ENCODE data around the gene NFAM1. TPM values are rescaled to one million over a fixed set of nuclear protein-coding genes. Genes with fewer than 3 reads are reported as not detected.

The NFAM1 gene
- total RNA-seq, 1 donor from 2014 or later: not detected

- no peak for DNase-seq (ENCODE audit: extremely low read depth, low read depth, low spot score)
Measured at GRCh38 chr22:42365111-42365865, 66.9 kb downstream of the NFAM1 start.

- no peak for DNase-seq (ENCODE audit: extremely low read depth, low read depth, low spot score)
Measured at GRCh38 chr22:42364604-42365110, 67.5 kb downstream of the NFAM1 start.

GRCh38 chr22:42363892-42364291 is 68.3 kb downstream of the NFAM1 start:
- DNase-seq (ENCODE audit: extremely low read depth, low read depth, low spot score): no peak

GRCh38 chr22:42361523-42361922 is 70.7 kb downstream of the NFAM1 start:
- DNase-seq (ENCODE audit: extremely low read depth, low read depth, low spot score): no peak

DNA sequence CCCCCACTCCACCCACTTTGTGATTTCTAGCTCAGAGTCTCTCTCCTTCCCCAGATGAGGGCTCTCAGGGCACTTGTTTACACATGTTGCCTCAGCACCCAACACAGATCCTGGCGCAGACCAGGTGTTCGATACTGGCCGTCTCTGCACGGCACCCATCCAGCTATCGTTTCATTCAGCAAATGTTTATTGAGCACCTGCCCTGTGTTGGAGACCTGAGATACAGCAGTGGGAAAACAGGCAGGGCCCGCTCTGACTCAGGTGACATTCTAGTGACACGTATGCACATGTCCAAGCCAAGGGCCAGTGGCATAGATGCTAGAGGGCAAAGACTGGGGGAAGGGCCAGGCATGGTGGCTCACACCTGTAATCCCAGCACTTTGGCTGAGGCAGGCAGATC is 71.9 kb downstream of the NFAM1 start:
- no peak for DNase-seq (ENCODE audit: extremely low read depth, low read depth, low spot score)

DNA sequence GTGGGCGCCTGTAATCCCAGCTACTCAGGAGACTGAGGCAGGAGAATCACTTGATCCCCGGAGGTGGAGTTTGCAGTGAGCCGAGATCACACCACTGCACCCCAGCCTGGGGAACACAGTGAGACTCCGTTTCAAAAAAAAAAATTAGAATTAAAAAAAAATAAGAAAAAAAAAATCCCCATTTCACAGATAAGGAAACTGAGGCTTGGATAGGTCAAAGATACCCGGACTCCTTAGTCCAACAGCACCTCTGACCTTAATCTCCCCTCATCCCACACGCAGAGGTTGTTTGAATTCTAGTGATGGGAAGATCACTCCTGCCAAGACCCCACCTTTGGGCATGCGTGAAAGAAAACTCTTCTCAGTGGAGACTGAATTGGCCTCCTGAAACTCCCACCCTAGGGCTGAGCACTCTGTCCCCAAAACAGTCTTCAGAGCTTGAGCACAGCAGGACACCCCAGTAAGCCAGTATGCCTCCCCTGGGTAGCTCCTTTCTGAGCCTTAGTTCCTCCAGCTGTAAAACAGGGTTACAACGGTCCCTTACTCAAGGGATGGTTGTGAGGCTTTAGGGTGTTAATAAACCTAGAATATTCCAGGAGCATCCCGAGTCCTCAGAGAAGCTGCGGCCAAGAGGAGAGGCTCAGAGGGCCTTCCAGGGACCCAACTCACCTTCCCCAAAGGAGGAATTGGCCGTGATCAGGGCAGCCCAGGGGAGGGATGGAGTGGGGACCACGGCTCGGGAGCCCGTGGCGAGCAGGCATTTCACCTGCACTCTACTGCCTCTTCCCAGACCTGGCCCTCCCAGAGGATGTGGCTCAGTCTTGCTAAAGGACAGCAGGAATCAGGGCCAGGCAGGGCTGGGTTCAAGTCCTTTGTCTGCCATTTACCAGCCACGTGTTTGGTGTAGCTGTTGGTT is 73.3 kb downstream of the NFAM1 start:
- no peak for DNase-seq (ENCODE audit: extremely low read depth, low read depth, low spot score)

DNA sequence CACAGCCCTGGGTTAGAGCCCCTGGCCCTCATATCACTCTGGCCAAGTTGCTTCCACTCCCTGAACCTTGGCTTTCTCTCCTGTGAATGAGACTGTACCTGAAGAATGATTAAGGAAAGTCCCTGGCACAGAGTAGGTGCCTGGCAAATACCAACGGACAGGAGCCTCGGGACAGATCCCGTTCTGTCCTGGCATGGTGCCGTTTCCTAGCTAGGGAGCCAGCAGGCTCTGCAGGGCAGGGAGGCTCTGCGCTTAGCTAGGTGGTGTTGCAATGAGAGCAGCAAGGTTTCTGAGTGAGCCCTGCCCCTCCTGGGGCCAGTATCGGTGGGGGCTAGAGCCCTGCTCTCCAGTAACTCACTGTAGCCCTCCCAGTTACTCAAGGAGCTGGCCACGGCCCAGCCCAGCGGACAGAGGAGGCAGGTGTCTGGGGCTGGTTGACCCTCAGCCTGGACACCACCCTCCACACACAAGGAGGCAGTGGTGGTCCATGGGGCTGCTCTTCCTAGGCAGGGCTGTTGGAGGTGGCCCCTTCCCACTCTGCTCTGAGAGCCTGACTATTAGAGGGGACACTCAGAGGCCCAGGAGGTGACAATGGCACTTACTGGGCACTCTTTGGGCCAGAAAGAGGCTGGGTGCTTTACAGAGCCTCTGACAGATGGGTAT is 74.4 kb downstream of the NFAM1 start:
- no peak for DNase-seq (ENCODE audit: extremely low read depth, low read depth, low spot score)

DNA sequence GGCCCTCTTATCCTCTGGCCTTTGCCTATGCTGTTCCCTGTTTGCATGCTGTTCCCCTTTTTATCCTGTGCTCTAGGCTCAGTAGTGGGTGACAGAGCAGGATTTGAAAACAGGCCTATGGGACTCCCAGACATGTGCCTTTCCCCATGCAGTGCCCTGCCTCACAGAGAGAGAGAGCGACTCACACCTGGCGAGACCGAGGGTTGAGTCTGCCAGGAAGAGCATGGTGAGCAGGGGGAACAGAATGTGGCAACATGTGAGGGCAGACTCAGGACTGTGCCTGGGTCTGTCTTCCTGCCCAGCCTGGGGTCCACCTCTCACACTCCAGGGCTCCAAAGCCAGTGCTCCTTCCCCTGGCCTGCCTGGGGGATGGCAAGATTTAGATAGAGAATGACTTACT is 75.0 kb downstream of the NFAM1 start:
- no peak for DNase-seq (ENCODE audit: extremely low read depth, low read depth, low spot score)

DNA sequence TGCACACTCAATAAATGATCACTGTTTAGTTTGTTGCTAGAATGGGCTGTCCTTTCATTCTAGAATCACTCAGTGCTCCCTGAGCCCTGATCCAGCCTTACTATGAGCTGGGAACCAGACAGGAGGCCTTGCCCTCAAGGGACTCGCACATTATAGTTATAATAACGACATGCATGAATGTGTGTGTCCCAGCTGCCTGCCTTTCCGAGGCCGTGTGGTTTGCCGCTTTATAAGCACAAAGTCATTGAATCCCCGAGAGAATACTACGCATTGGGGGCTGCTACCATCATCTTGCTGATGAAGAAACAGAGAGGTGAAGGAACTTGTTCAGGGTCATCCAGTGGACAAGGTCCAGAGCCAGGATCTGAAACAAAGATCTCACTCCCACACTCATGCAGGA is 75.7 kb downstream of the NFAM1 start:
- no peak for DNase-seq (ENCODE audit: extremely low read depth, low read depth, low spot score)

GRCh38 chr22:42353883-42354727 is 78.1 kb downstream of the NFAM1 start:
- DNase-seq (ENCODE audit: extremely low read depth, low read depth, low spot score): no peak

DNA sequence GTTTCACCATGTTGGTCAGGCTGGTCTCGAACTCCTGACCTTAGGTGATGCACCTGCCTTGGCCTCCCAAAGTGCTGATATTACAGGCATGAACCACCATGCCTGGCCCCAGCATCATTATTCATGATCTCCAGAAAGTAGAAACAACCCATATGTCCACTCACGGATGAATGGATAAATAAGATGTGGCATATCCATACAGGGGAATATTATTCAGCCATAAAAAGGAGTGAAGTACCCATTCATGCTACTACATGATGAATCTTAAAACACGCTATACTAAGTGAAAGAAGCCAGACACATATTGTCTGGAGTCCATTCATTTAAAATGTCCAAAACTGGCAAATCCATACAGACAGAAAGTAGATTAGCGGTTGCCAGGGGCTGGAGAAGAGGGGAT is 81.8 kb downstream of the NFAM1 start:
- no peak for DNase-seq (ENCODE audit: extremely low read depth, low read depth, low spot score)

GRCh38 chr22:42347281-42347824 is 84.8 kb downstream of the NFAM1 start:
- DNase-seq (ENCODE audit: extremely low read depth, low read depth, low spot score): no peak

GRCh38 chr22:42346722-42347121 is 85.5 kb downstream of the NFAM1 start:
- DNase-seq (ENCODE audit: extremely low read depth, low read depth, low spot score): no peak

DNA sequence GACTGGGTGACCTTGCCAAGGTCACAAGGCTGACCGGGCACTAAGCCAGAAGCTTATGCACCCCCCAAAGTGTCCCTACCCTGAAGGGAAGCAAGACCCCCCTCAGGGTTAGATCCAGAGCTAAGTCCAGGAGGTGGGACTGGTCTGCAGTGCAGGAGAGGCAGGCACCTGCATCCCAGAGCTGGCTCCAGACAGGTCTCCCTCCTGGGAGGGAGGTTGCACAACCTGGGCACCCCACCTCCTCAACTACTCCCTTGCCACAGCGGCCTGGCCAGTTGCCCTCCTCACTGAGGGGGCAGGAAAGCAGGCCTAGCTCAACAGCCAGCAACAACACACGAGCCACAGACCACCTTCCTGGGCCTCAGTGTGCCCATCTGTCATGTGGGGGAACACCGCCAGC is 86.7 kb downstream of the NFAM1 start:
- no peak for DNase-seq (ENCODE audit: extremely low read depth, low read depth, low spot score)

GRCh38 chr22:42344361-42344905 is 87.8 kb downstream of the NFAM1 start:
- no peak for DNase-seq (ENCODE audit: extremely low read depth, low read depth, low spot score)

GRCh38 chr22:42343531-42344081 is 88.6 kb downstream of the NFAM1 start:
- DNase-seq (ENCODE audit: extremely low read depth, low read depth, low spot score): no peak

DNA sequence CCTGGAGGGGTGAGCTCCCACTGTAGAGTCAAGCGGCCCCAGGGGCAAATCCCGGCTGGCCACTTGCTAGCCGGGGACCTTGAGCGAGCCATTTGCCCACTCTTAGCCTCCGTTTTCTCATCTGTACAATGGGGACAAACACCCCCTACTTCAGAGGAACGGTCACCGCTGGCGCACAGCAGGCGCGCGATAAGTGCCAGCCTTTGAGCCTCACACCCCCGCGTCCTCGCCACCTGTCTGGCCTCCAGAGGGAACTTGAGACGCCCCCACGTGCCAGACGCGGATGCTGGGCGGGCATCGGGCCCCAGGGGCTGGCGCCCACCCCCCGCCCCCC is 89.1 kb downstream of the NFAM1 start:
- DNase-seq (ENCODE audit: extremely low read depth, low read depth, low spot score): no peak

- no peak for DNase-seq (ENCODE audit: extremely low read depth, low read depth, low spot score)
Measured at GRCh38 chr22:42342426-42343120, 89.6 kb downstream of the NFAM1 start.

DNA sequence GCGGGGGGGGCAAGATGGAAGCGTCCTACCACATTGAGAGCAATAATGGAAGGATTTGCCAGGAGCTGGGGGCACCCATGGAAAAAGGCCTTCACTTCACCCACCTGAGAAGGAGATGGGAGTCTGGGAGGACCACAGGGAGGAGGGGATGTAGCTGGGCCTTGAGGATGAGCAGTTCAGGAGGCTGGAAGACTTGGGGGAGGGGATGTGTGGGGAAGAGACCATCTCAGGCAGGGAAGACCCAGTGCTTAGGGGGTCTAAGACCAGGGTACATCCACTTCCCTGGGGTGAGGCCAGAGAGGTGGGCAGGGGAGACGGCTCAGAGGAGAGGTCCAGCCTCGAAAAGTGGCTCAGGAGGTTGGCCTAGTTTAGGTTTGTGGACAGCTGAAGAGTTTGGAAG is 90.4 kb downstream of the NFAM1 start:
- DNase-seq (ENCODE audit: extremely low read depth, low read depth, low spot score): no peak
